GM12891 (cell line): ENCODE measurements around the gene FNDC5.

Source experiments
- POLR2A ChIP-seq: IDR thresholded peaks from 2 replicates; pipeline ENCODE4 v1.6.1; 2011; ENCODE audit warnings: low read depth, low read length, control low read depth
- POLR2AphosphoS5 ChIP-seq: IDR thresholded peaks from 2 replicates; pipeline ENCODE4 v1.6.1; 2011; ENCODE audit warnings: low read depth, low read length, control low read depth
- TAF1 ChIP-seq: IDR thresholded peaks from 2 replicates; pipeline ENCODE4 v1.6.1; 2011; ENCODE audit warnings: low read depth, low read length, control low read depth

DNA sequence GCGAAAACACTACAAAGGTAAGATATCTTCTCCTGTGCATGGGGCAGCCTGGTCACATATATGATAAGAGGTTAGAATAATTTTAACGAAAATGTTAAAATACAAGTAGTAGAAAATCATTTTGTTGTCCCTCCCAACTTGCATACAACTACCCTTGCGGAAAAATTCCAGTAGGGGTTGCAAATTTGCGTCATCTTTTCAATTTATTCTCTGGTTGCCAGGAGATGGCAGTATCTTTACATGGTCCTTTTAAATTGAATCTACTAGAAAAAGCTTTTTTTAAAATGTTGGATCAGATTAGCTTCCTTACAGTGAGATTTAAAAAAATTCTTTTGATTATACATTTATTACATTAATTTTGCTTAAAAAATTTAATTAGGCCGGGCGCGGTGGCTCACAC, 42.4 kb downstream of the FNDC5 start:
- TF ChIP-seq POLR2A (no peak), POLR2AphosphoS5 (no peak), TAF1 (no peak)
